ENCODE results near the gene ZFP92. TPM values are rescaled to one million over a fixed set of nuclear protein-coding genes. Genes with fewer than 3 reads are reported as not detected.

ZFP92 gene
- total and polyA plus RNA-seq, 7 experiments from 2014 or later: 0.07 to 1.8 (median 0.24) TPM

GRCh38 chrX:153407736-153408135 is 3.5 kb upstream of the ZFP92 start:
- POLR2A ChIA-PET: no interaction called here
- Histone ChIP-seq H3K4me3 (ENCODE audit: low read length) (no peak overlapping the region), H3K36me3 (ENCODE audit: control insufficient read depth in 2 of 3, insufficient read depth in 3 of 3, low read length in 3 of 3) (no peaks in the 10 kb centered on the region), H3K27me3 (ENCODE audit: control insufficient read depth in 2 of 2, insufficient read depth in 2 of 2, low read length in 2 of 2) (no peaks in the 10 kb centered on the region), H3K9me3 (ENCODE audit: control insufficient read depth in 2 of 3, low read length in 3 of 3) (no peaks in the 10 kb centered on the region), H3K27ac (ENCODE audit: low read depth, low read length) (no peak overlapping the region), H3K4me1 (ENCODE audit: control insufficient read depth in 2 of 2, insufficient read depth in 2 of 2, low read length in 2 of 2) (no peaks in the 10 kb centered on the region)
- DNase-seq (no peak), ATAC-seq (no peak)
- intact Hi-C loops (cut with micrococcal nuclease): no loop called here
- no peak overlapping the region for H3K4me3 Mint-ChIP-seq
- H3K27ac Mint-ChIP-seq: no peak overlapping the region
- H3K36me3 Mint-ChIP-seq: no peaks in the 10 kb centered on the region
- no peaks in the 10 kb centered on the region for H3K9me3 Mint-ChIP-seq
- peaks cover 0 to 12% (median 8%) of the 10 kb centered on the region in 7 donors for H3K4me1 Mint-ChIP-seq
- CTCF ChIA-PET: no interaction called here
- peaks cover 0 to 22% (median 0%) of the 10 kb centered on the region in 5 donors for H3K27me3 Mint-ChIP-seq

GRCh38 chrX:153408221-153408721 is 3.0 kb upstream of the ZFP92 start:
- no peaks in the 10 kb centered on the region for H3K36me3 Mint-ChIP-seq
- peaks cover 0 to 17% (median 0%) of the 10 kb centered on the region in 5 donors for H3K27me3 Mint-ChIP-seq
- intact Hi-C loops (cut with micrococcal nuclease): no loop called here
- Histone ChIP-seq H3K36me3 (ENCODE audit: control insufficient read depth in 2 of 3, insufficient read depth in 3 of 3, low read length in 3 of 3) (no peaks in the 10 kb centered on the region), H3K4me1 (ENCODE audit: control insufficient read depth in 2 of 2, insufficient read depth in 2 of 2, low read length in 2 of 2) (no peaks in the 10 kb centered on the region), H3K9me3 (ENCODE audit: control insufficient read depth in 2 of 3, low read length in 3 of 3) (no peaks in the 10 kb centered on the region), H3K27ac (ENCODE audit: low read depth, low read length) (no peak overlapping the region), H3K27me3 (ENCODE audit: control insufficient read depth in 2 of 2, insufficient read depth in 2 of 2, low read length in 2 of 2) (no peaks in the 10 kb centered on the region), H3K4me3 (ENCODE audit: low read length) (no peak overlapping the region)
- peaks cover 0 to 12% (median 8%) of the 10 kb centered on the region in 7 donors for H3K4me1 Mint-ChIP-seq
- H3K9me3 Mint-ChIP-seq: no peaks in the 10 kb centered on the region
- no peak overlapping the region for H3K4me3 Mint-ChIP-seq
- DNase-seq (no peak), ATAC-seq (no peak)
- POLR2A ChIA-PET: no interaction called here
- CTCF ChIA-PET: no interaction called here
- H3K27ac Mint-ChIP-seq: no peak overlapping the region

- Mint-ChIP-seq H3K27me3 (peaks cover 0 to 13% (median 0%) of the 10 kb centered on the region in 5 donors), H3K4me3 (no peak overlapping the region), H3K4me1 (peaks cover 0 to 12% (median 8%) of the 10 kb centered on the region in 7 donors), H3K36me3 (no peaks in the 10 kb centered on the region), H3K27ac (no peak overlapping the region), H3K9me3 (no peaks in the 10 kb centered on the region)
- ATAC-seq (no peak), DNase-seq (no peak)
- H3K27me3 ChIP-seq (ENCODE audit: control insufficient read depth in 2 of 2, insufficient read depth in 2 of 2, low read length in 2 of 2): no peaks in the 10 kb centered on the region
- no peaks in the 10 kb centered on the region for H3K9me3 ChIP-seq (ENCODE audit: control insufficient read depth in 2 of 3, low read length in 3 of 3)
- no peaks in the 10 kb centered on the region for H3K4me1 ChIP-seq (ENCODE audit: control insufficient read depth in 2 of 2, insufficient read depth in 2 of 2, low read length in 2 of 2)
- POLR2A ChIA-PET: no interaction called here
- no peaks in the 10 kb centered on the region for H3K36me3 ChIP-seq (ENCODE audit: control insufficient read depth in 2 of 3, insufficient read depth in 3 of 3, low read length in 3 of 3)
- no peak overlapping the region for H3K27ac ChIP-seq (ENCODE audit: low read depth, low read length)
- CTCF ChIA-PET: no interaction called here
- intact Hi-C loops (cut with micrococcal nuclease): no loop called here
- no peak overlapping the region for H3K4me3 ChIP-seq (ENCODE audit: low read length)
Observed at GRCh38 chrX:153408871-153409351, 2.4 kb upstream of the ZFP92 start.

- Histone ChIP-seq H3K9me3 (ENCODE audit: control insufficient read depth in 2 of 3, low read length in 3 of 3) (no peaks in the 10 kb centered on the region), H3K27me3 (ENCODE audit: control insufficient read depth in 2 of 2, insufficient read depth in 2 of 2, low read length in 2 of 2) (no peaks in the 10 kb centered on the region), H3K4me1 (ENCODE audit: control insufficient read depth in 2 of 2, insufficient read depth in 2 of 2, low read length in 2 of 2) (no peaks in the 10 kb centered on the region), H3K4me3 (ENCODE audit: low read length) (no peak overlapping the region), H3K36me3 (ENCODE audit: control insufficient read depth in 2 of 3, insufficient read depth in 3 of 3, low read length in 3 of 3) (no peaks in the 10 kb centered on the region), H3K27ac (ENCODE audit: low read depth, low read length) (no peak overlapping the region)
- Mint-ChIP-seq H3K9me3 (no peaks in the 10 kb centered on the region), H3K4me3 (no peak overlapping the region), H3K27ac (no peak overlapping the region), H3K36me3 (no peaks in the 10 kb centered on the region), H3K27me3 (peaks cover 0 to 11% (median 0%) of the 10 kb centered on the region in 5 donors), H3K4me1 (peaks cover 0 to 12% (median 8%) of the 10 kb centered on the region in 7 donors)
- ChIA-PET POLR2A (no interaction called here), CTCF (no interaction called here)
- intact Hi-C loops (cut with micrococcal nuclease): no loop called here
- ATAC-seq: no peak
- no peak for DNase-seq
Observed at GRCh38 chrX:153409414-153410101, 1.7 kb upstream of the ZFP92 start.

- ATAC-seq (no peak), DNase-seq (no peak)
- H3K4me3 ChIP-seq (ENCODE audit: low read length): no peak overlapping the region
- Mint-ChIP-seq H3K27ac (no peak overlapping the region), H3K27me3 (peaks cover 0 to 9% (median 0%) of the 10 kb centered on the region in 5 donors), H3K9me3 (no peaks in the 10 kb centered on the region), H3K4me1 (peaks cover 0 to 12% (median 8%) of the 10 kb centered on the region in 7 donors), H3K36me3 (no peaks in the 10 kb centered on the region), H3K4me3 (peak overlapping the region in 2 of 10 donors; percentile 71 to 78)
- CTCF ChIA-PET: no interaction called here
- no peaks in the 10 kb centered on the region for H3K9me3 ChIP-seq (ENCODE audit: control insufficient read depth in 2 of 3, low read length in 3 of 3)
- intact Hi-C loops (cut with micrococcal nuclease): no loop called here
- POLR2A ChIA-PET: no interaction called here
- no peaks in the 10 kb centered on the region for H3K36me3 ChIP-seq (ENCODE audit: control insufficient read depth in 2 of 3, insufficient read depth in 3 of 3, low read length in 3 of 3)
- no peaks in the 10 kb centered on the region for H3K27me3 ChIP-seq (ENCODE audit: control insufficient read depth in 2 of 2, insufficient read depth in 2 of 2, low read length in 2 of 2)
- no peaks in the 10 kb centered on the region for H3K4me1 ChIP-seq (ENCODE audit: control insufficient read depth in 2 of 2, insufficient read depth in 2 of 2, low read length in 2 of 2)
- H3K27ac ChIP-seq (ENCODE audit: low read depth, low read length): no peak overlapping the region
Observed at GRCh38 chrX:153410373-153410772, 899 bp upstream of the ZFP92 start.

- H3K27ac Mint-ChIP-seq: peak overlapping the region in 1 of 9 donors; percentile 43
- peak overlapping the region; percentile 48 to 81 (median 68) for H3K4me3 Mint-ChIP-seq
- peaks cover 0 to 7% (median 0%) of the 10 kb centered on the region in 5 donors for H3K27me3 Mint-ChIP-seq
- Histone ChIP-seq H3K27me3 (ENCODE audit: control insufficient read depth in 2 of 2, insufficient read depth in 2 of 2, low read length in 2 of 2) (no peaks in the 10 kb centered on the region), H3K36me3 (ENCODE audit: control insufficient read depth in 2 of 3, insufficient read depth in 3 of 3, low read length in 3 of 3) (no peaks in the 10 kb centered on the region), H3K27ac (ENCODE audit: low read depth, low read length) (no peak overlapping the region), H3K4me3 (ENCODE audit: low read length) (no peak overlapping the region), H3K4me1 (ENCODE audit: control insufficient read depth in 2 of 2, insufficient read depth in 2 of 2, low read length in 2 of 2) (no peaks in the 10 kb centered on the region), H3K9me3 (ENCODE audit: control insufficient read depth in 2 of 3, low read length in 3 of 3) (no peaks in the 10 kb centered on the region)
- H3K36me3 Mint-ChIP-seq: no peaks in the 10 kb centered on the region
- intact Hi-C loops (cut with micrococcal nuclease): no loop called here
- CTCF ChIA-PET: no interaction called here
- POLR2A ChIA-PET: no interaction called here
- ATAC-seq: no peak
- H3K9me3 Mint-ChIP-seq: no peaks in the 10 kb centered on the region
- peaks cover 0 to 12% (median 8%) of the 10 kb centered on the region in 7 donors for H3K4me1 Mint-ChIP-seq
- no peak for DNase-seq
Observed at GRCh38 chrX:153410888-153411254, 401 bp upstream of the ZFP92 start.

Data from naive thymus-derived CD4-positive, alpha-beta T cell (primary cell).